ENCODE data around the gene MS4A13.

DNA sequence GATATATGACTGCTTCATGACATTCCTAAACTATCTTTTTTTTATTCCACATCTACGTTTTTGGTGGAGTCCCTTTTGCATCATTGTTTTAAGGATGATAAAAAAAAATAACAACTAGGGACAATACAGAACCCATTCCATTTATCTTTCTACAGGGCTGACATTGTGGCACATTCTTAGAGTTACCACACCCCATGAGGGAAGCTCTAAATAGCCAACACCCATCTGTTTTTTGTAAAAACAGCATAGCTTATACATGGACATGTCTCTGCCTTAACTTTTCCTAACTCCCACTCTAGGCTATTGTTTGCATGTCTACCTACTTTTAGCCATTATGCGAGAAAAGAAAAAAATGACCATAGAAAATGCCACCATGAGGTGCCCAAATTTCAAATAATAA lies 46.4 kb upstream of the MS4A13 start:
- TF ChIP-seq, protein P1, sequence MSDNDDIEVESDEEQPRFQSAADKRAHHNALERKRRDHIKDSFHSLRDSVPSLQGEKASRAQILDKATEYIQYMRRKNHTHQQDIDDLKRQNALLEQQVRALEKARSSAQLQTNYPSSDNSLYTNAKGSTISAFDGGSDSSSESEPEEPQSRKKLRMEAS (IDR thresholded peaks at IDR 0.05) = no peak
- TF ChIP-seq, protein P2, sequence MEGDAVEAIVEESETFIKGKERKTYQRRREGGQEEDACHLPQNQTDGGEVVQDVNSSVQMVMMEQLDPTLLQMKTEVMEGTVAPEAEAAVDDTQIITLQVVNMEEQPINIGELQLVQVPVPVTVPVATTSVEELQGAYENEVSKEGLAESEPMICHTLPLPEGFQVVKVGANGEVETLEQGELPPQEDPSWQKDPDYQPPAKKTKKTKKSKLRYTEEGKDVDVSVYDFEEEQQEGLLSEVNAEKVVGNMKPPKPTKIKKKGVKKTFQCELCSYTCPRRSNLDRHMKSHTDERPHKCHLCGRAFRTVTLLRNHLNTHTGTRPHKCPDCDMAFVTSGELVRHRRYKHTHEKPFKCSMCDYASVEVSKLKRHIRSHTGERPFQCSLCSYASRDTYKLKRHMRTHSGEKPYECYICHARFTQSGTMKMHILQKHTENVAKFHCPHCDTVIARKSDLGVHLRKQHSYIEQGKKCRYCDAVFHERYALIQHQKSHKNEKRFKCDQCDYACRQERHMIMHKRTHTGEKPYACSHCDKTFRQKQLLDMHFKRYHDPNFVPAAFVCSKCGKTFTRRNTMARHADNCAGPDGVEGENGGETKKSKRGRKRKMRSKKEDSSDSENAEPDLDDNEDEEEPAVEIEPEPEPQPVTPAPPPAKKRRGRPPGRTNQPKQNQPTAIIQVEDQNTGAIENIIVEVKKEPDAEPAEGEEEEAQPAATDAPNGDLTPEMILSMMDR (IDR thresholded peaks at IDR 0.05; ENCODE audit: low read depth, low read length, missing input control) = no peak
- TF ChIP-seq ATF3 (IDR thresholded peaks at IDR 0.05) (no peak), YY1 (IDR thresholded peaks at IDR 0.05) (no peak), NR2F2 (IDR thresholded peaks at IDR 0.05) (no peak)
